ENCODE measurements around the gene CDH5. TPM values are rescaled to one million over a fixed set of nuclear protein-coding genes. Genes with fewer than 3 reads are reported as not detected.

CDH5 gene
- total and polyA plus RNA-seq, 2 donors from 2014 or later: 13.9 to 41.3 TPM

DNA sequence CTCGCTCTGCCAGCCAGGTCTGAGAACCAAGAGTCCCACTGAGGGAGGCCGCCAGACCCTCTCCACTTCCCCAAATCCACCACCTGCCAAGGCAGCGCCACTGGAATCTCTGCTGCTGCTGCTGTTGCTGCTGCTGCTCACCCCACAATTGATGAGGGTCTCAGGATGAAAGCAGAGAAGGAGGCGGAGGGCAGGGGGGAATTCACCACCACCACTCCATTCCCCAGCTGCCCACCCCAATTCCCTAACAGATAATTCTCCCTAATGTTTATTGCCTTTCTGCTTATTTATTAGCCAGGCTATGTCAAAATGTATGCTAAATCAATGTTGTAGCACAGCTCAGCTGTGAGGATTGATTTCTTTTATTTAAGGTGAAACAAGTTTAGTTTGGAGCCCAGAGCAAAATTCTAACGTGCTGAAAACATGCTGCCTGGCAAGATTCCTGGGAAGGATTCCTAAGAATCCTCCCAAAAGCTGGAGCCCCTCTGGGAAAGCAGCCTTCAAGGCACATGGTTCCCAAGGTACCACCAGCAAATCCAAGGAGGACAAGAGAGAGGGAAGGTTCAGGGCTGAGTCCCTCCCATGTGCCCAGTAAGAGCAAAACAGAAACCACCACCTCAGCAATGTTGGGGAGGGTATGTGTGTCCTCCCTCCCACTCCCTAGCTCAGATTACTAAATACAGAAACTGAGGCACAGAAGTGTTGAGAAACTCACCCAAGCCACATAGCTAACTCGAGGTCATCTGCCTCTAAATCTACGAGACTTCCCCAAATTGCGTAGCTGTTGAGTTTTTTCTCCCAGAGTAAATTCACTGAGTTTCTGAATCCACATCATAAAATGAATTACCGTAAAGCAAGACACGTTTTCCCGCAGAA, 12.2 kb upstream of the CDH5 start:
- DNase-seq: peak in 1 of 5 donors; percentile 51
- TF ChIP-seq CTCF (IDR thresholded peaks at IDR 0.05; ENCODE audit: borderline replicate concordance, extremely low read depth, insufficient read depth): no peak
- H3K4me3 ChIP-seq (ENCODE audit: low read length in 3 of 3): no peak overlapping the region
- H3K36me3 ChIP-seq (ENCODE audit: control insufficient read depth in 2 of 3, insufficient read depth in 3 of 3, low read length in 3 of 3): no peaks in the 10 kb centered on the region
- H3K27me3 ChIP-seq (ENCODE audit: control insufficient read depth, insufficient read depth, low read length): no peaks in the 10 kb centered on the region
- no peak for FAIRE-seq
- H3K27ac ChIP-seq (ENCODE audit: low read depth in 2 of 2, low read length in 2 of 2): no peak overlapping the region
- peaks cover 0 to 3% (median 0%) of the 10 kb centered on the region in 3 donors for H3K4me1 ChIP-seq (ENCODE audit: control insufficient read depth in 2 of 3, insufficient read depth in 2 of 3, low read depth in 1 of 3, low read length in 3 of 3)
- H3K9ac ChIP-seq (ENCODE audit: low read length in 3 of 3): no peak overlapping the region
- no peaks in the 10 kb centered on the region for H3K9me3 ChIP-seq (ENCODE audit: control insufficient read depth in 2 of 3, insufficient read depth in 1 of 3, low read length in 3 of 3)
- intact Hi-C loops (cut with DNase I): no loop called here

DNA sequence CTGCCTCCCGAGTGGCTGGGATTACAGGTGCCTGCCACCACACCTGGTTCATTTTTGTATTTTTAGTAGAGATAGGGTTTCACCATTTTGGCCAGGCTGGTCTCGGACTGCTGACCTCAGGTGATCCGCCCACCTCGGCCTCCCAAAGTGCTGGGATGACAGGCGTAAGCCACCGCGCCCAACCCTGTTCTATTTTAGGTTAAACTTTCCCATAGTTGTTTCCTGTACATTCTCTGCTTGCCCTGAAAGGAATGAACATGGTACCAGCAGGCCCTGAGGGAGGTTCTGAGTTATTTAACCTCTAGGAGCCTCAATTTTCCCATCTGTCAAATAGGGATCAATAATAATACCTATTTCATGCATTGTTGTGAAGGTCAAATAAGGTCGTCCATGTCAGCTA, 11.0 kb upstream of the CDH5 start:
- FAIRE-seq (no peak), DNase-seq (no peak)
- peaks cover 0 to 3% (median 0%) of the 10 kb centered on the region in 3 donors for H3K4me1 ChIP-seq (ENCODE audit: control insufficient read depth in 2 of 3, insufficient read depth in 2 of 3, low read depth in 1 of 3, low read length in 3 of 3)
- H3K36me3 ChIP-seq (ENCODE audit: control insufficient read depth in 2 of 3, insufficient read depth in 3 of 3, low read length in 3 of 3): no peaks in the 10 kb centered on the region
- no peaks in the 10 kb centered on the region for H3K9me3 ChIP-seq (ENCODE audit: control insufficient read depth in 2 of 3, insufficient read depth in 1 of 3, low read length in 3 of 3)
- H3K4me3 ChIP-seq (ENCODE audit: low read length in 3 of 3): no peak overlapping the region
- no peak overlapping the region for H3K27ac ChIP-seq (ENCODE audit: low read depth in 2 of 2, low read length in 2 of 2)
- no peaks in the 10 kb centered on the region for H3K27me3 ChIP-seq (ENCODE audit: control insufficient read depth, insufficient read depth, low read length)
- intact Hi-C loops (cut with DNase I): no loop called here
- no peak for TF ChIP-seq CTCF (IDR thresholded peaks at IDR 0.05; ENCODE audit: borderline replicate concordance, extremely low read depth, insufficient read depth)
- no peak overlapping the region for H3K9ac ChIP-seq (ENCODE audit: low read length in 3 of 3)

- no peaks in the 10 kb centered on the region for H3K27me3 ChIP-seq (ENCODE audit: control insufficient read depth, insufficient read depth, low read length)
- no peak overlapping the region for H3K4me3 ChIP-seq (ENCODE audit: low read length in 3 of 3)
- intact Hi-C loops (cut with DNase I): no loop called here
- no peak overlapping the region for H3K27ac ChIP-seq (ENCODE audit: low read depth in 2 of 2, low read length in 2 of 2)
- FAIRE-seq (no peak), DNase-seq (peak in 3 of 5 donors; percentile 71 to 94 (median 90))
- TF ChIP-seq CTCF (IDR thresholded peaks at IDR 0.05; ENCODE audit: borderline replicate concordance, extremely low read depth, insufficient read depth): peak; percentile 63
- no peak overlapping the region for H3K9ac ChIP-seq (ENCODE audit: low read length in 3 of 3)
- H3K9me3 ChIP-seq (ENCODE audit: control insufficient read depth in 2 of 3, insufficient read depth in 1 of 3, low read length in 3 of 3): no peaks in the 10 kb centered on the region
- H3K36me3 ChIP-seq (ENCODE audit: control insufficient read depth in 2 of 3, insufficient read depth in 3 of 3, low read length in 3 of 3): no peaks in the 10 kb centered on the region
- peaks cover 0 to 5% (median 0%) of the 10 kb centered on the region in 3 donors for H3K4me1 ChIP-seq (ENCODE audit: control insufficient read depth in 2 of 3, insufficient read depth in 2 of 3, low read depth in 1 of 3, low read length in 3 of 3)
Observed at GRCh38 chr16:66357523-66357928, 9.0 kb upstream of the CDH5 start.

Measured in kidney (tissue), 14 donors.